GM18951 (cell line): ENCODE results near the gene MEIOB.

Experiments
- POLR2A ChIP-seq: IDR thresholded peaks from 4 replicates; pipeline ENCODE4 v1.6.1; 2011; ENCODE audit warnings: mild to moderate bottlenecking; ENCODE audit not compliant: insufficient read length, insufficient read depth; ENCODE audit errors: extremely low read depth
- in situ Hi-C: fragments of 300-500 bp; cut with MboI; formaldehyde crosslinking; loops from one replicate; pipeline ENCODE4 v1.12.0; 2022; ENCODE audit warnings: low sequenced_read_pairs, mixed read lengths, inconsistent platforms; ENCODE audit not compliant: unreplicated experiment

MEIOB gene

GRCh38 chr16:1913327-1914083, 41.5 kb upstream of the MEIOB start:
- in situ Hi-C loops = no loop called here
- TF ChIP-seq POLR2A = no peak

- TF ChIP-seq POLR2A = no peak
- in situ Hi-C loops = no loop called here
Observed at GRCh38 chr16:1912215-1912543, 40.2 kb upstream of the MEIOB start.

- in situ Hi-C loops = no loop called here
- no peak for TF ChIP-seq POLR2A
Observed at GRCh38 chr16:1911467-1912214, 39.7 kb upstream of the MEIOB start.

GRCh38 chr16:1909561-1910231, 37.7 kb upstream of the MEIOB start:
- in situ Hi-C loops = no loop called here
- TF ChIP-seq POLR2A = no peak

- in situ Hi-C loops = no loop called here
- no peak for TF ChIP-seq POLR2A
Observed at GRCh38 chr16:1908983-1909382, 37.0 kb upstream of the MEIOB start.

- in situ Hi-C loops = no loop called here
Observed at GRCh38 chr16:1908184-1908583, 36.2 kb upstream of the MEIOB start.

GRCh38 chr16:1907226-1907860, 35.4 kb upstream of the MEIOB start:
- no peak for TF ChIP-seq POLR2A

More at GRCh38 chr16:1908184-1908583, 36.2 kb upstream of the MEIOB start:
- no peak for TF ChIP-seq POLR2A

GRCh38 chr16:1906846-1907165, 34.8 kb upstream of the MEIOB start:
- TF ChIP-seq POLR2A = no peak
- in situ Hi-C loops = no loop called here

More at GRCh38 chr16:1907226-1907860, 35.4 kb upstream of the MEIOB start:
- in situ Hi-C loops = no loop called here

GRCh38 chr16:1906055-1906845, 34.3 kb upstream of the MEIOB start:
- TF ChIP-seq POLR2A = no peak
- in situ Hi-C loops = no loop called here

GRCh38 chr16:1903845-1904840, 32.2 kb upstream of the MEIOB start:
- in situ Hi-C loops = no loop called here
- no peak for TF ChIP-seq POLR2A

GRCh38 chr16:1903220-1903574, 31.2 kb upstream of the MEIOB start:
- in situ Hi-C loops = no loop called here
- TF ChIP-seq POLR2A = no peak
